Activated naive CD4-positive, alpha-beta T cell treated with Interleukin-2 at 50 U/mL for 16 hours (primary cell): ENCODE measurements around the gene MEP1B.
"Not testable (repeated sequence)": the region's sequence is repeated elsewhere in the genome, so short reads cannot be mapped to it uniquely, and the experiment has no call there.

Experiments
- DNase-seq: peaks from one replicate; pipeline ENCODE4 v3.0.0-alpha.2; 2020

The MEP1B gene

GRCh38 chr18:32189790-32190189 lies at the start of gene MEP1B:
Gene MEP1B, plus strand, starts transcription at chr18:32190039. Its CDS starts 32 bp downstream, at chr18:32190071.
- no peak for DNase-seq

DNA sequence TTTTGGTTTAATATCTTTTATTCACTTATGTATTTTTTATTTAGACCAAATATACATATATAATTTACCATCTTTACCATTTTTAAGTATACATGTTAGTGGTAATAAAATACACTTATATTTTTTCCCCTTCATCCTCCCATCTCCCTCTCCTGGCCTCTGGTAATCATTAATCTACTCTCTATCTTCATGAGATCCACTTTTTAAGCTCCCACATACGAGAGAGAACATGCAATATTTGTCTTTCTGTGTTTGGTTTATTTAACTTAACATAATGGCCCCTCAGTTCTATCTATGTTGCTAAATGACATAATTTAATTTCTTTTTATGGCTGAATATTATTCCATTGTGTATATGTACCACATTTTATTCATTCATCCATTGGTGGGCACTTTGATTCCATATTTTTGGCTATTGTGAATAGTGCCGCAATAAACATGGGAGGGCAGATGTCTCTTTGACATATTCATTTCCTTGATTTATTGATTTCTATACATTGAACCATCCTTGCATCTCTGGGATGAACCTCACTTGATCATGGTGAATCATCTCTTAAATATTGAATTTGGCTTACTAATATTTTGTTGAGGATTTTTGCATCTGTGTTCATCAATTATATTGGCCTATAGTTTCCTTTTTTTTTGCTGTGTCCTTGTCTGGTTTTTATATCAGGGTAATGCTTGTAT lies 41.5 kb upstream of the MEP1B start:
- no peak for DNase-seq

- DNase-seq = no peak
These were observed 37.0 kb upstream of the MEP1B start for GRCh38 chr18:32152705-32153448.

GRCh38 chr18:32156855-32157254 lies 33.0 kb upstream of the MEP1B start:
- DNase-seq = no peak

DNA sequence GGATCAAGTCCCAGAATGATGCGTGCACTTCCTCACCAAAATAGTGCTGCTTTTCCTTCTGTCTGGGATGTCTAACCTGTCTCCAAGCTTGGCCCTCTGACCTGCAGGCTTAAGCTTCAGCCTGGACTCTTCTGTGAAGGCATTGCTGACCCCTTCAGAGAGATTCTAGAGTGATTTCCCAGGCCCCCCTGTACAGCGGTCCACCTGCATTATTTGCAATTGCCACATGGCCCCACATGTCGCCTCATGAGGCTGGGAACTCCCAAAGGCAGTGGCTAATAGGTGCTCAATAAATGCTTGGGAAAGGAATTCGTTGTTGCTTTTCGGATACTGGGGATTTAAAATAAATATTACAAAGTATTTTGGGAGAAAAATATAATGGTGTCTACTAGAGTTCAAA lies 32.3 kb upstream of the MEP1B start:
- no peak for DNase-seq

GRCh38 chr18:32158108-32158624 lies 31.7 kb upstream of the MEP1B start:
- DNase-seq = peak; percentile 65

DNA sequence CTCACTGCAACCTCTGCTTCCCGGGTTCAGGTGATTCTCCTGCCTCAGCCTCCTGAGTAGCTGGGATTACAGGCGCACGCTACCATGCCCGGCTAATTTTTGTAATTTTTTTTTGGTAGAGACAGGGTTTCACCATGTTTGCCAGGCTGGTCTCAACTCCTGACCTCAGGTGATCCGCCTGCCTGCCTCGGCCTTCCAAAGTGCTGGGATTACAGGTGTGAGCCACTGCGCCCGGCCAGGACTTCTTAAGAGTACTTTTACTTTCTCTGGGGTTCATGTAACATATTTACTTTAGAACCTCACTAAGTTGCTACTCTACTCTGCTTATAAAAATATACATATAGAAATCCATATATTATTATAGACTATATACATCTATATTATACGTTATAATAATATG lies 31.2 kb upstream of the MEP1B start:
- not testable (repeated sequence) for DNase-seq

DNA sequence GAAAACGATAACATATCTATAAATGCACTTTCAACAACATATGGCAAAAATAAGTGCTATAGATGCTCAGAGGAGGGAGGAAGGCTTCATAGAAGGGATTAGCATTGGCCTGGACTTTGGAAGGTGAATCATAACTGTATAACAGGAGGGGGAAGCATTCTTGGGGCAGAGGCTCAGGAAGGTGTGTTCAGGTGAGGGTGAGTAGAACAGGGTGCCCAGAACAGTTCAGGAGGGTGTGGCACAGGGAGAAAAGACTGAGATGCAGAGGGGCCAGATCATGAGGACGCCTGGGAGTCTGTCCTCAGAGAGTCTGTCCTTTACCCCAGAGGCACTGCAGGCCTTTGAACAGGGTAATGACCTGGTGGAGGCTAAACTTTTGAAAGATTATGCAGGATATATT lies 29.3 kb upstream of the MEP1B start:
- no peak for DNase-seq

GRCh38 chr18:32167980-32168730 lies 21.7 kb upstream of the MEP1B start:
- DNase-seq = no peak

DNA sequence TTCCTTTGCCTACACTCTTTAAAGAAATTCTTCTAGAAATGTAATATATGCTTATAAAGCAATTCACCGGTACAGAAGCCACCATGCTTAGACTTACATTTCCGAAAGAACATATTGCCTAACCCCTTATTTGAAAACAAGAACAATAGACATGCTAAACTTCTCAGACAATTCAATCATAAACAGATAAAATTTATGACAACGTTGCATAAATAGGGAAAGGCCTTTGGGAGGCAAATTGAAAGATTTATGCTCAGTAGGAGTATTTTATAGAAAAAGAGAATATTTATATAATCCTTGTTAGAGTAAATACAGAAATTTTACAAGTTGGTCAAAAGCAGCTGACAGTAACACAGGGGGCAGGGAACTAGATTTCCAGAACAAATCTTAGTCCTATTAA lies 16.2 kb upstream of the MEP1B start:
- no peak for DNase-seq

GRCh38 chr18:32174719-32175118 lies 15.1 kb upstream of the MEP1B start:
- DNase-seq = no peak

- no peak for DNase-seq
These were observed 14.6 kb upstream of the MEP1B start for GRCh38 chr18:32175265-32175664.

- not testable (repeated sequence) for DNase-seq
These were observed 13.1 kb upstream of the MEP1B start for GRCh38 chr18:32176745-32177144.

- DNase-seq = no peak
These were observed 12.3 kb upstream of the MEP1B start for GRCh38 chr18:32177530-32177929.

- DNase-seq = no peak
These were observed 6.3 kb upstream of the MEP1B start for GRCh38 chr18:32183503-32183902.

- DNase-seq = no peak
These were observed 370 bp downstream of the MEP1B start for GRCh38 chr18:32190209-32190608.

- DNase-seq = no peak
These were observed 6.3 kb downstream of the MEP1B start for GRCh38 chr18:32195881-32196815.

DNA sequence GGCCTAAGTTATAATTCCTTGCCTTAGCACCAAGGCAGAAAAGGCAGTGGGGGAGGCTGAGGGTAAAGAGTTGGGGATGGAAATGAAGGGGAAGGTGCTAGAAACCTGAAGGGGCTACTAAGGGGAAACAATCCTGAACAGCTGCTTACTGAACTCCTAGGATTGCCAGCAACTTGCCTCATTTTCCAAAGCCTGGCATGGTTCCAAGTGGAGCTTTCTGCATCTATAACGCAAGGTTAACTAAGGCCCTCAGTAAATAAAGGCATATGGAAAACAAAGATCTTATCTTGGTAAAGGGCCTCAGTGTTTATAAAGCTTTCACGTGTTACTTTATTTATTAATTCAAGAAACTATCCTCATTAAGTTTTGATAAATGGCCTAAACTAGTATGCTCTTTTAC lies 10.9 kb downstream of the MEP1B start:
- DNase-seq = no peak

- DNase-seq = no peak
These were observed 12.3 kb downstream of the MEP1B start for GRCh38 chr18:32201948-32202672.

DNA sequence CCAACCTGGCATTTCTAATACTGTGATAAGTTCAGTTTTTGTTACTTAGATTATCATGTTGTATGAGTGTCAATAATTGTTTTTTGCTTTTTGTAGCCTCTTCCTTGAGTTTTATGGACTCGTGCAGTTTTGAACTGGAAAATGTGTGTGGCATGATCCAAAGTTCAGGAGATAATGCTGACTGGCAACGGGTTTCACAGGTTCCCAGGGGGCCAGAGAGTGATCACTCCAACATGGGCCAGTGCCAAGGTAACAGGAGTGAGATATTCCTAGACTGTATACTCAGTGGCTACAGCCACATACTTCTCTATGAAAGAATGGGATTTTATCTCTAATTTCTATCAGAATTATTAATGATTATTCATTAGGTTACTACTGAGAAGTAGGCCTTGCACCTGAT lies 18.2 kb downstream of the MEP1B start:
- no peak for DNase-seq

DNA sequence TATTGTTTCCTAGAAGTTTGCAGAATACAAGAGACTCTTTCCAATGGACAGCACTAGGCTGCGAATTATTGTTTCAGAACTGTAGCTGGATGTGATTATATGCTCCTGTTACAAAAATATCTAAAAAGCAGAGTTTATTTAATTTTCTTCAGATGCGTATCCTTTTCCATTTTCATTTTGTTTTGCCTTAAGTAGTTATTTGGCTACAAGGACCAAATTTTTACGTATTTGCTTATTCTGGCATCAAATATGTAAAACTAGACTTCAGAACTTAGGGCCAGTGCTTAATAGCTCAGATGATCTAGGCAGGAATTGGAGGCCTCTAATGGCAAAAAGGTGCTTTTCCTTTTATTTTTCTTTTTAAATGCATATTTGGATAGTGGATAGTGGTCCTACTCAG lies 18.7 kb downstream of the MEP1B start:
- no peak for DNase-seq
